Measurements from ENCODE around the gene FRAS1.

- TF ChIP-seq GATA2 (IDR thresholded peaks at IDR 0.05; ENCODE audit: low read depth, low read length) (no peak), GATA3 (IDR thresholded peaks at IDR 0.05; ENCODE audit: low read depth, low read length) (no peak)
Measured at GRCh38 chr4:78533854-78534253, 476.7 kb downstream of the FRAS1 start.
